Erythroblast (primary cell): ENCODE measurements around the gene BUB1B.

Source experiments
- GATA1 ChIP-seq: IDR thresholded peaks from 2 replicates; pipeline ENCODE4 v1.6.1; 2011; ENCODE audit warnings: low read depth, mild to moderate bottlenecking, control low read depth, low read length, moderate library complexity
- POLR2A ChIP-seq: IDR thresholded peaks from 2 replicates; pipeline ENCODE4 v1.6.1; 2011; ENCODE audit warnings: mild to moderate bottlenecking, low read length

DNA sequence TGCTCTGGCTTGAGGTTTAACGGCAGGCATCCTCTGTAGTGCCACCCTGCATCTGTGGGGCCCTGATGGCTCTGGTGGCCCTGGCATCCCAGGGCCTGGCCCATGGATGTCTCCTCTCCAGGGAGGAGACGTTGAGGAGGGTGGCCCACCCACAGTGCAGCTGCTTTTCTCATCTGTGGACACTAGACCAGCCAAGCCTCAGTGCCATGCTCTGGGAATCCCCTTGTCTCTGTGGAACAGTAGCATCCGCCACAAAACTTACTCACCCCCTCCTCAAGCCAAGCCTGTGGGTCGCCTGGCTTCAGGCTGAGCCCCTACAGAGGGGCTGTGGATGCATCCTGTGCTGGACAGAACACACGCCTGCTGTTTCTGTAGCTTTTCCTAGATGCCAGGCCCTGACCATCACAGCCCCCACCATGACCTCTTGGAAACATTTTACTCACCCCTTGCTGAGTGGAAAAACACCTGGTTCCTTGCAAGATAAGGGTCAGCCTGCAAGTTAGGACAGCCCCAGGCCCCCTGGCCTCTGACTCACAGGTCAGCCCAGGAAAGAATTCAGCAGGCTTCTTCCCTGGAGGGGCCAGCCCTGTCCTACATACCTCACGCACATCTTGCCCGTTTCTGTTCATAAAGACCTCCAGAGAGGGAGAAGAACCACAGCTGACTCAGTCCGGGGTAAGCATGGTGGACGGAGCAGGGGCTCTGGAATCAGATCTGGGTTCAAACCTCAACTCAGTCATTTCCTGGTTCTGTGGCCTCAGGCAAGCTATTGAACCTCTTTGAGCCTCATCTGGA is 97.0 kb downstream of the BUB1B start:
- TF ChIP-seq POLR2A = no peak
- no peak for TF ChIP-seq GATA1
